KBM-7 (cell line): Measurements from ENCODE around the gene FXYD2.

ENCODE experiments used
- DNase-seq: peaks from one replicate; pipeline ENCODE4 v3.0.0-alpha.2; 2015
- in situ Hi-C: fragments of 300-500 bp; cut with MboI; formaldehyde crosslinking; loops from 2 replicates; pipeline ENCODE4 v1.14.3; 2020; ENCODE audit warnings: low sequenced_read_pairs, low pct_unique_long_range_greater_than_20kb, mixed read lengths

Gene FXYD2

DNA sequence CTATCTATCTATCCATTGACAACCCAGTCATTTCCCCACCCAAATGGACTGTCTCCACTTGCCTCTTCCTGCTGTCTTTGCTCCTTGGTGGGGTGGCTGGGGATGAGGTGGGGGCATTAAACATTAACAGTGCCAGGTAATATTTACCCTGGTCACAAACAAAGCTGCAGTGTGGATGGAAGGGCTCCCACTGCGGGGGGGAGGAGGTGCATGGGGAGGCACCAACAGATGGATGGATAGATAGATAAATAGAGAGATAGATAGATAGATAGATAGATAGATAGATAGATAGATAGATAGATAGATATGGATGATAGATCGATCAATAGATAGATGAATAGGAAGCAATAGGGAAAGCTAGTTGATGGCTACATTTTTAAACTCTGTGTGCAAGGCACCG, 2.3 kb upstream of the FXYD2 start:
- in situ Hi-C loops = loop anchor here (25.0 kb wide), 1 partner anchor 235 kb away; no protein-coding TSS in a partner anchor
- DNase-seq = no peak

DNA sequence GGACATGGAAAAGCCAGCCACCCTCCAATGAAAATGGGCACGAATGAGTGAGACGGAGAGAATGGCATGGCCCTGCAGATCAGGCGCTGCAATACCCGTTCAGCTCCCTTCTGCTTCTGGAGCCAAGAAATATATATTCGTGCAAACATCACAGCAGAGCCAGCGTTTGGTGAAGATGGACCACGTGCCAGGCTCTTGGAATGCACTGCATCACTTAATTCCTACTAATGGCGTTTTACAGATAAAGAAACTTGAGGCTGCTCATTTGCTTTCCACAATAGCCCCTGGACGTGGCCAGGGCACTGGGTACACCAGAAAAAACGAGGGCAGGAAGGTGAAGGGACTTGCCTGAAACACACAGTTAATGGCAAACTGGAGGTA, 1.6 kb upstream of the FXYD2 start:
- DNase-seq = no peak
- in situ Hi-C loops = loop anchor here (25.0 kb wide), 1 partner anchor 236 kb away; no protein-coding TSS in a partner anchor

DNA sequence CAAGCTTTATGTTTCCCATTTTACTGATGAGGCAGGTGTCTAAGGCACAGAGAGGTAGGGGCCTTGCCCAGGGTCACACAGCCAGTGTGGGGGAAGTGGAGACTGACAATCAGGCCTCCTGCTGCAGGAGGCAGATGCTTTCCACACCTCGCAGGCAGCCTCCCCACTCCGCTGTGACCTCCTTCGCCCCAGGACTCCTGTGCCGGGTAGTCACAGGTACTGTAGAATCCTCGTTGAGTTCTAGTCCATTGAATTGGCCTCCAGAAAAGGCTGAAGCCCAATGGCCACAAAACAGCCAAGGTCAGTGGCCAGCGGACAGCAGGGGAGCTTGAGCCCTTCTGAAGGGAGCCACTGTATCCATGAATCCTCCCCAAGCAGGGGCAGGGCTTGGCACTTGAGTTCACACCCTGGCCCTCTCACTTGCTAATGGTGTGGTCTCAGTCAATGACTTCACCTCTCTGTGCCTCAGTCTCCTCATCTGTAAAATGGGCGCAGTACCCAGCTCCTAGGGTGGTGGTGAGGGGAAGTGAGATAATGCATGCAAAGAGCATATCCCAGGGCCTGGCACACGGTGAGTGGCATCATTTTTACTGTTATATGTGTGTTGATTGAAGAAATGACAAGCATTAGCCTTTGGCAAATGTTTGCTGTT, 1.1 kb upstream of the FXYD2 start:
- no peak for DNase-seq
- in situ Hi-C loops = loop anchor here (25.0 kb wide), 1 partner anchor 237 kb away; no protein-coding TSS in a partner anchor

DNA sequence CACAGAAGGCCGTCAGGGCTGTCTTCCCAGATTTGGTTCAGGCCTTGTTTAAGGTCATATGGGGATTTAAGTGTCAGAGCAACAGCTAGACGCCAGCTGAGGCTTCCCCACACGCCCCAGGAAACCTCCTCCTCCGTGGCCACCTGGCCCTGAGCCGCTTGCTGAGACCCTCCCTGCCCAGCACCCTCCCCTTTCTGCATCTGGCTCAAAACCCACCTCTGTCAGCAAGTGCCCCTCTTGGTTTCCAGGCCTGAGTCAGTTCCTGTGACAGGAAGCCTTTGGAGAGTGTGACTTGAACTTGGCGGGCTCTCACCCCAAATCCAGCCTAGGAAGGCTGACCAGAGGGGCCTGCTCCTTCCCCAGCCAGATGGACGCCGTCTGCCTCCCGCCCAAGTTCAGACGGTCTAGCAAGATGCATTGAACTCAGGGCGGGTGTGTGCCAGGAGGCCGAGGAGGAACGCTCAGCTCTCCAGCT, 561 bp downstream of the FXYD2 start:
- peak; percentile 67 for DNase-seq
- in situ Hi-C loops = no loop called here

DNA sequence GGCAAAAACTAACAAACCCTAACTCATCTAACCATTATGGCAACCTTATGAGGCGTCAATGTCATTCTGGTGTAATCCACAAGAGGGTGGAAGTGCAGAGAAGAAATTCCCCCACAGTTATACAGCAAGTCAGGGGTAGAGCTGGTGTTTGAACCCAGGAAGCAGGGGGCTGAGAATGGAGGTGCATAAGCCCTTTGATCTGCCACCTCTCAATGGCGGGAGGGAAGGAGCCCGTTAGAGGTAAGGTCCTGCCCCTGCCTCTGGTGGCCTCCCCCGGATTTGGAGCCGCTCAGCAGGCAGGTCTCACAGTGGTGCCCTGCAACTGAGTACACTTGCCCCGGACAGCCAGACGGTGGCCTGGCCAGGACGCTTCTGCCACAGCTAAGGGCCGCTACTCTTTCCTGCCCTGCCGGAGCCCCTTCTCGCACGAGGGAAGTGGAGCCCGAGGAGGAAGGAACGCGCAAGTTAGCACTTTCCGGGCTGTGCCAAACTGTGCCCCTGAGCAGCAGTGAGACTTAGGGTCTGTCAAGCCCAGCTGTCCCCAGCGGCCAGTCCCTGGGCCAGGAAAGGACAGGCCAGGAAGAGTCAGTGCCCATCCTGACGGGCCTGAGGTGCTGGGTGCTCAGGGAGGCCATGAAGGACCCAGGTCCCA, 1.1 kb downstream of the FXYD2 start:
- in situ Hi-C loops = no loop called here
- peak; percentile 48 for DNase-seq

DNA sequence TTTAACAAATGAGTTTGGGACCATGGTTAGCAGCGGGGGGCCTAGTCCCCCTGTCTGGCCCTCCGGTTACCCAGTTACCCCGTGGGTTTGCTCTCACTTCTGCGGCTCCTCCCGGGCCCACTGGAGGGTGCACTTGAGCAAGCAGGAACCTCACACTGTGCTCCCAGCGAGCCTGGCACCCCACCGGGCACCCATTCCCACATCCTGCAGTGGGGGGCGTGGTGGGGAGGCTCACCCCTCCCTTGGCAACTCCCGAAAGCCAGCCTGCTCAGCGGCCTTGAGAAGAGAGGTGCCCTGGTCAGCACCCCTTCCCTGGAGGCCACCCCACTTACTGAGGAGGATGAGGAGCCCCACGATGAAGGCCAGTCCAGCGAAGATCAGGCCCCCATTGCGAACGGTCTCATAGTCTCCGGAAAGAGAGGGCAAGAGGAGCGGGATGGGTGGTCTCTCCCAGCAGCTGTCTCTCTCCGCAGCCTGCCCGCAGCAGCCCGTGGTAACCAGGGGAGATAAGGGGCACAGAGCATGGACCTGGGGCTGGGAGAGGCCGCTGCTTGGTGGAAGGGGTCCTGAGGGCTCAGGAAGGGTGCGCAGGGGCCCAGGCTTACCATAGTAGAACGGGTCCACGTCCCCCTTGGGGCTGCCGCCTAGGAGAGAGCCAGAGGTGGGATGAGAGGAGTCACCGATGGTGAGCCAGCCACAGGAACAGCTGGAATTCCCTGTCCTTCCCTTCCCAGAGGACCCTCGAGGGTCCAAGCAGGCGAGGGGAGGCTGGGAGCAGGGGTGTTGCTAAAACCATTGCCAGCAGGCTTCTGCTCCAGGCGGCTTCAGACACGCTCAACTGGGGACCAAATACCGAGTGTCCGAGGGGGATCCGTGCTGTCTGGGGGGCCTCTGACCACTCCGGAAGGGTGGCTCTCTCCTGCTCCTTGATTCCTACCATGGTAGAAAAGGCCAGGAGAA, 2.2 kb downstream of the FXYD2 start:
- DNase-seq = no peak

DNA sequence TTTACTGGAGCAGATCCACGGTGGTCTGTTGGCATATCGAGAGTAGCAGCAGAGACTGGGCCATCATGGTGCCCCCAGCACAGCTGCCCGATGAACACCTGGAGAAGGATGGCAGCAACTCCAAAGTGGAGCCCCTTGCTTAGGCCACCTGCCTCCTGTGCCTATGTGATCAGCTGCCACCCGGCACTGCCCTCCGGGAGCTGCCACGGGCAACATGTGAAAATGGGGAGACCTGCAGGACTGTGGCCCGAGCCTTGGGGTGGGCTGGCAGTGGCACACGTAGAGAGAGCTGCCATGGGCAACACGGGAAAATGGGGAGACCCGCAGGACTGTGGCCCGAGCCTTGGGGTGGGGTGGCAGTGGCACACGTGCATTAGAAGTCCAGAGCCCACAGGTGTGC, 3.1 kb downstream of the FXYD2 start:
- in situ Hi-C loops = no loop called here

More for the DNA sequence above, 2.2 kb downstream of the FXYD2 start:
- in situ Hi-C loops = no loop called here

DNA sequence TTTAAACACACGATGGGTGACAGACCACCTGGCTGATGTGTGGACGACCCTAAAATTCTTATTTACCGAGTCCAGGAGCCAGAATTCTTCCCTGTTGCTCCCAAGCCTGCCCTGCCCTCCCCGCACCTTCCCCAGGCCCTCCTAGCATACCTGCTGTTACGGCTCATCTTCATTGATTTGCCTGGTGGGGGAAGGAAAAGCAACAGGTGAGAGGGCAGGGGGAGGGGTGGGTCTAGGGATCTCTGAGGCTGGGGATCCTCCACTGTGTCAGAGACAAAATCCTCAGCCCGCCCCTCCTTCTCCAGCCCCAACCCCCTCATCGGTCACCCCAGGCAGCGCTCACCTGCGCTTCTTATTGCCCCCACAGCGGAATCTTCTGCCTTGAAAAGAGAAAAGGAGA, 4.0 kb downstream of the FXYD2 start:
- DNase-seq = no peak
- in situ Hi-C loops = no loop called here

More for the DNA sequence above, 3.1 kb downstream of the FXYD2 start:
- no peak for DNase-seq

DNA sequence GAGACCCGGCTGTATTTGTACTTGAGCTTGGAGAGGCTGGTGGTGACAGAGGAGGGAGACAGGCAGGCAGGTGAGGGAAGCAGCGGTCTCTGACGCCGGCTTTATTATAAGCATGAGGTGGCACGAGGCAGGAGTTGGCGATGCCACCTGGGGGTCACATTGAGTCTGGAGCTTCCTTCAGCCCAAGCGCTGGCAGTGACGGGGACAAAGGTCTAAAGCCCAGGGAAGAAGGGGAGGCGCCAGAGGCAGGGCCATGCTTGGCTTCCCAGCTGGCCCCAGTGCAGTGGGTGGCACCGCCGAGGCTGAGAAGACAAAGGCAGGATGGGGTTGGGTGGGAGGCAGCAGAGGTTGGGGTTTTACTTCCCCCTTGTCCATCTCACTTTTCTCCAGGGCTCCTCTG, 4.5 kb downstream of the FXYD2 start:
- DNase-seq = no peak
- in situ Hi-C loops = no loop called here

DNA sequence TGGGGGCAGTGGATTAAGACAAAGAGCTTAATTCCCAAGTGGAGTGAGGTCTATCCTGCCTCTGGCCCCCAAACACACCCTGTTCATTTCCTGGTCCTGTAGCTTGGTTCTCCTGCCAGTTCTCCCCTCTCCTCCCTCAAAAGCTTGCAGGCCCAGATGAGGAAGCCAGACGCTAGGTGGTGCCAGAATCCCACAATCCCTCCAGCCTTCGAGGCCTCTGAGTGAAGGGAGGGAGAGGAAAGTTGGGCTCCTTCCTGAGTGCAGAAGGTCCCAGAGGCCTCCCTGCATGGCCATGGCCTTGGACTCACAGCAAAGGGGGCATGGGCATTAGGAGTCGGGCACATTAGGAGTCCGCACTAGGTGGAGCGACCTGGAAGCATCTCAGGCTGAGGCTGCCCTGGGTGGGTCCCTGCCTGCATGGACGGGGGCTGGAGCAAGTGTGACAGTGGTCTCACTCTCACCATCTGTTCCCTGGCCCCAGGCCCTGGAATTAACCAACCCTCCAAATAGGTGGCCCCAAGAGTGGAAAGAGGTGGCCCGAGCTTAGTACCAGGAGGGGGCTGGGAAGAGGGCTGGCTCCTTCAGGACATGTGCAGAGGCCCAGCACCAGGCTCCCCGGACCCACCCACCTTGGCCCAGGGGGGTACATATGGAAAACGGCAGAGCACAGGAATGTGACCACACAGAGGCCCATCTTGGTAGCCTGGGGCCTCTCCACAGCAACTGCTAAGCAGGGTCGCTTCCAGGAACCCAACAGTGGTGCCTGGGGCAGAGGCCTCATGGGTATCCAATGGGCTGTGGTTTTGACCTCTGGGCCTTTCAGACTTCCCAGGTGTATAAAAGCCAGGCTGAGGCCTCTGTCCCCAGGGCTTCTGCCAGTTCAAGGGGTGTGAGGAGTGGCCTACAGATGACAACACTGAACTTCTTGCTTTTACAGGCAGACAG, 5.2 kb downstream of the FXYD2 start:
- DNase-seq = peak; percentile 84
- in situ Hi-C loops = no loop called here

DNA sequence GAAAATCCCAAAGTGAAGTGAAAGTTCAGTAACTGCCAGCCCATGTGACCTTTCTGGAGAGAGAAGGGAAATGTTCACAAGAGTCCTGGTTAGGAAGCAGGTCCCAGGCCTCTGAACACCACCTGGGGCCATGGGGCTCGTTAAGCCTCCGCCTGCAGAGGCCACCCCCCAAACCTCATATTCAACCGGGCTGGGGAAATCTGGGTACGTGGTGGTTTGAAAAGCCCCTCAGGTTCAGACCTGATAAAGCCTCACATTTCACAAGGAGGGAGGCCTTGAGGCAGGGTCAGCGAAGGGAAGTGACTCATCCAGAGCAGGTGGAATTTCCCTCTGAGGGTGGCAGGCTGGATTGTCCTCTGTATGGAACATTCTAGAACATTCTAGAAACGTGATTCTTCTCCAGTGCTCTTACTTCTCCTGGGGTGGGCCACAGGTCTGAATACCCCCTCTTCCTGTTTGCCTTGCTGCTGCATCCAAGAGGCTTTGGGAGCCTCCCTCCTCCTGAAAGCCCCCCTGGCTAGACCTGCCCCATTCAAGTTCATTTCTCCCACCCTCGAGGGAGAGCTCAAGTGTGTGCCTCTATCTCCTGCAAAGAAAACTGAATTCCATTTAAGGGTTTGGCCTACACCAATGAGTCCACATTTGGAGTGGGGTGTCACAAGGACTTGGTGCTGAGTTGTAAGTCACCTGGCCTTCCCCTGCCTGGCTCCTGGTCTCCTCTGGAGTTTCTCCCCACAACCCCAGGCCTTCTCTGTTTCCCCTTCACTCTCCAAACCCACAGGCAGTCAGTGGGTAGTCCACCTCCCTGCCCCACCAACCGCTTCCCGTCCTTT, 6.3 kb downstream of the FXYD2 start:
- no peak for DNase-seq
- in situ Hi-C loops = no loop called here

DNA sequence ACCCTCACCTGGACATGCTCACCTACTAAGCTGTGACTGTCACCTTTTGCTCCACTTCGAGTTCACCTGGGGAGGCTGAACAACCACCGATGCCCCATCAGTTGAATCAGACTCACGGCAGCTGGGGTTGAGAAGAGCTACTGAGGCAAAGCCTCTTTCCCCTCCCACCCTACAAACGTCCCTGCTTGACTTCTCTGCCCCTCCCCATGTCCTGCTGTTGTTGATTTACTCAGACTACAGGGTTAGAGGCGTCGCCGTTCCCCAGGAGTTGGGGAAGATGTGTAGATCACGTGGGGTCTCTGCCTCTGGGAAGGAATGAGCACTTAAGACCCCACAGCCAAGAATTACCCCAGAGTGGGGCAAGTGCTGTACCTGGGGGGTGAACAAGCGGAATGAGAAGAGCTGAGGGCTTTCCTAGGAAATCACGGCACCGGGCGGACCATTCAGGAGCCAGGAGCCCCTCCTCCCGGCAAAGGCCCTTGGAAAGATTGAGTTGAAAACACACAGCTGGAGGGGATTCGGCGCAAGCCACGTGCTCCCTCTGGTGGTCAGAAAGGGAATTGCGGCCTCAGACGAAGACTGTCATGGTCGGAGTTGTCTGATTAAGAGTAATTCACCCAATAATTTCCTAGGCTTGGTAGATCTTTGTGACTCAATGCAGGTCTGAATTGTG, 7.0 kb downstream of the FXYD2 start:
- DNase-seq = peak; percentile 85
- in situ Hi-C loops = no loop called here

DNA sequence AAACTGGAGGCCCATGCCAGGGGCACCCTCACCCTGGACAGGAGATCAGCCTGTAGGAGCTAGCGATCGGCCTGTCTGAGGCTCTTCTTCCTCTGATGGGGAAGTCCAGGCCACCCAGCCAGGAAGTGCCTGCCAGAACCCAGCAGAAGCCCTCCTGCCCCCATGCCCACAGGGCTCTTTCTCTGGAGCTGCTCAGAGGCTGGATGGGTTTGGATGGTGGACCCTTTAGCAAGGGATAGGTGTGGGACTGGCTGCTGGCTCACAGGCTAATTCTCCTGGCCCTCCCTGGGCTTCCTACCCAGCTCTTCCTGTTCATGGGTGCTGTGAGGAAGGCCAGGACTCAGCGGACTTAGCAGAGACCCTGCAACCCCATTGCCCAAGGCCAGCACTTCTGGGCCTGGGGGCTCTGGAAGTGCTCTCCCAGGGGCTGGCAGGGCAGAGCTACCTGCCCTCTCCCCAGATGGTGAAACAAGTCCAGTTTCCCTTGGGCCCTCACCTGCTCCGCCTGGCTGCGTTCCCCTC, 7.6 kb downstream of the FXYD2 start:
- in situ Hi-C loops = no loop called here
- no peak for DNase-seq

DNA sequence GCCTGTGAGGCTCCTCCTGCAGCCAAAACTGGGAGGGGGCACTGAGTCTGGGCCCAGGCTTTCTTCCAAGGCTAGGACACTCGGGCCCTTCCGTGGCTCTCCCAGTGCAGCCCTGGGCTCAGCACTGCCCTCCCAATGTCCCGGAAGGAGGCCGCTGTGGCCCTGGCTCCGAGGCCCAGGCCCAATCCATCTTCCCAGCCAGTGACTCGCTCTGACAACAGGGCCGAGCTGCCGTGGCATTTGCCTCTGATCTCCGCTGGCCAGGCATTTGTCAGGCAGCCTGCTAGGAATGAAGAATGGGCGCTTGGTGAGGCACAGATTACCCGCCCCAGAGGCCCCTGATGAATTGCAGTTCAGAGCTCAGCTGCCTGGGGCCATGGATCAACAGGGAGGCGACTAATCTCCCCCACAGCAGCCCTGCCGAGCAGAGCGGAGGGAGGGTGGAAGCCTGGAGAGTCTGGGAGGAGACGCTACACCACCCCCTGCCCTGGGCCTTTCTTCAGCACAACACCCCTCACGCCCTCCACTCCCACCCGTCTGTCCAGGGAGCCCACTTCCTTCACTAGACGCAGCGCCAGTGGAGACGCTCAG, 8.3 kb downstream of the FXYD2 start:
- DNase-seq = no peak
- in situ Hi-C loops = no loop called here

DNA sequence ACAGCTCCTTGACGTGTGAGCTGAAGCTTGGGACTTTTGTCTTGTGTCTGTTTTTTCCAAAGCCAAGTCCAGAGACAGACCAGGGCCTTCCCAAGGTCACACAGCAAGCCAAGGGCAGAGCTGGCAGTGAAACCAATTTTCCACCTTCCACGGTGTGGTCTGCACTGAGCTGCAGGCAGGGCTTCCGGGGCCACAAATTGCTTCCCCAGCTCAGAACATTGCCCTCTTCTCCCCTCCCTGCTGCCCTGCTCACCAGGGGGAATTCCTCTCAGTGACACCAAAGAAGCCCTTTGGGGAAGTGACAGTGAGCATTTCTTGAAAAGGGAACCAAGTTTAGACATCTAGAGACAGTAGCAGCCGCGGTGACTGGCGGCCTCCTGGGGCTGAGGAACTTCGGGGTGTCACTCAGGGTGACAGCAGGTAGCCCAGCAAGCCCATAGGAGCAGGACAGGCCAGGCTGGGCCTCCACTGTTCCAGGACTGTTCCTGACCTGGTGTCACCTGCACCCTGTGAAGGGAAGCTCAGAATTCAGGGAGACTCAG, 9.2 kb downstream of the FXYD2 start:
- peak; percentile 85 for DNase-seq

DNA sequence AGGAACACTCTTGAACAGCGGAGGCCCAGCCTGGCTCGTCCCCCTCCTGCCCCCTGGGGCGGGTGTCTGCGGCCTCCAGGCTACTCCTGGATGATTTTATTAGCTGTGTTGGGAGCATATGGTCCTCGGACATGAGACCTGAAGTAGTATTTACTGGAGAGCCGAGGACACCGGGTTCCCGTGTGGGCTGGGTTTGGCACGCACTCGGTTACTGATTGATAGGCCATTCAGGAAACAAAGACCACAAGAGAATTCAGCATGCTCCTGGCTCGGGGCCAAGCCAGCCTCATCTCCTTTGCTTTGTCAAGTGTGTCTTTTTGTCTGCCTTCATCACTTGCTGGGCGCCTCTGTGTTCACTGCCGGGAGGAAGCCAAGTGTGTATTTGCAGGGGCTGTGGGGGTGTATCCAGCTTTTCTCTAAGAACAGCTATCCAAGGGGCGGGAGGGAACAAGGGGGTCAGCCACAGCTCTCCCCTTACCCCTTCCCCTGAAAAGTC, 9.7 kb downstream of the FXYD2 start:
- peak; percentile 90 for DNase-seq

More for the DNA sequence above, 9.2 kb downstream of the FXYD2 start:
- in situ Hi-C loops = no loop called here

More for the DNA sequence above, 9.7 kb downstream of the FXYD2 start:
- in situ Hi-C loops = no loop called here
